Subcutaneous abdominal adipose tissue (tissue), 5 donors: ENCODE results near the gene WDR54.
A peak's percentile ranks its signal among the peaks of the same experiment; 100 is the strongest.
"Not testable (repeated sequence)": the region's sequence is repeated elsewhere in the genome, so short reads cannot be mapped to it uniquely, and the experiment has no call there.

Experiments
- H3K27ac ChIP-seq: one replicate; pipeline ENCODE4 v1.7.0; 2013; ENCODE audit warnings: low read depth, mild to moderate bottlenecking, inconsistent platforms, low read length, moderate library complexity
- H3K27me3 ChIP-seq, 5 donors: one replicate each; pipeline ENCODE4 v1.7.0; 2013; ENCODE audit warnings: low read length in 5 of 5, inconsistent platforms in 1 of 5; ENCODE audit not compliant: control insufficient read depth in 5 of 5, insufficient read depth in 4 of 5
- H3K36me3 ChIP-seq, 5 donors: one replicate each; pipeline ENCODE4 v1.7.0; 2013; ENCODE audit warnings: low read length in 5 of 5; ENCODE audit not compliant: control insufficient read depth in 5 of 5, insufficient read depth in 5 of 5
- H3K4me1 ChIP-seq, 5 donors: one replicate each; pipeline ENCODE4 v1.7.0; 2013; ENCODE audit warnings: low read length in 5 of 5, mild to moderate bottlenecking in 3 of 5, moderate library complexity in 1 of 5; ENCODE audit not compliant: control insufficient read depth in 5 of 5, insufficient read depth in 5 of 5
- H3K4me3 ChIP-seq, 5 donors: one replicate each; pipeline ENCODE4 v1.7.0; 2013; ENCODE audit warnings: low read length in 5 of 5, low read depth in 1 of 5
- H3K9ac ChIP-seq, 5 donors: one replicate each; pipeline ENCODE4 v1.7.0; 2013; ENCODE audit warnings: low read length in 5 of 5, mild to moderate bottlenecking in 4 of 5, moderate library complexity in 3 of 5
- H3K9me3 ChIP-seq, 5 donors: one replicate each; pipeline ENCODE4 v1.7.0; 2013; ENCODE audit warnings: low read length in 5 of 5; ENCODE audit not compliant: control insufficient read depth in 5 of 5
- donor health status: healthy.
- donor health status: healthy.
- donor health status: healthy.
- donor health status: healthy.
- donor health status: healthy.

WDR54 gene

GRCh38 chr2:74461187-74462053 is 39.9 kb downstream of the WDR54 start:
- Histone ChIP-seq H3K27ac (no peak overlapping the region), H3K4me1 (peaks cover 4 to 45% (median 38%) of the 10 kb centered on the region in 5 donors), H3K9ac (no peak overlapping the region), H3K36me3 (peaks cover 0 to 24% (median 21%) of the 10 kb centered on the region in 5 donors), H3K27me3 (no peaks in the 10 kb centered on the region), H3K9me3 (no peaks in the 10 kb centered on the region), H3K4me3 (no peak overlapping the region)

DNA sequence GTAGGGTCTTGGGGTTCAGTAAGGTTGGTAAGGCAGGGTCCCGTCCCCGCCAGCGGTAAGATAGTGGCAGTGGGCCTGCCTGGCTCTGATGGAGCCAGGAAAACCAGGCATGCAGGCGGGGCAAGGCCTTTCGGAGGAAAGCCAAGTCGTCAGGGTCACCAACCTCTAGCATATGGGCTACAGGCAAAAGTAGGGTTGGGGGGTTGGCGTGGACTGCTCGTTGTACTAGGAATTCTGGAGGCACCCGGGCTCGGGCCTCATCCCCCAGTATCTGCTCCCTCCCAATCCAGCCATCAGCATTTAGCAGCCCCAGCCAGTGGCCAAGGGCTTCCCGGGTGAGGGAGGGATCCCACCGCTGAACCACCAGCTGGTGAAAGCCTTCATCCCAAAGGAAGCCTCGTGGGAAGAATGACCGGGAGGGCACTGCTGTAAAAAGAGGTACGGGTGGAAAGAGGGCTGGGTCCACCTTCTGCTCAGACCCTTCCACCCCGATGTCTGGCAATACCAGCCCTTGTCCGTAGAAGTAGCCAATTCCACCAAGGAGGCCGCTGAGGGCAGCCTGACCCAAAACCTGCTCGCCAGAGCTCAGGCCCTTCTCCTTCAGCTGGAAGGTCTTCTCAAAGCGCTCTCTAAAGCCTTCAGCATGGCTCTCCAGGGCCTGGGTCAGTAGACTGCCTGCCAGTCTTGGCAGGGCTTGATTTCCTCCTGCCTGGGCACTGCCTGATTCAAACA is 40.7 kb downstream of the WDR54 start:
- Histone ChIP-seq H3K27ac (no peak overlapping the region), H3K4me3 (no peak overlapping the region), H3K4me1 (peaks cover 4 to 37% (median 30%) of the 10 kb centered on the region in 5 donors), H3K9me3 (no peaks in the 10 kb centered on the region), H3K9ac (no peak overlapping the region), H3K27me3 (no peaks in the 10 kb centered on the region), H3K36me3 (peaks cover 0 to 24% (median 21%) of the 10 kb centered on the region in 5 donors)

DNA sequence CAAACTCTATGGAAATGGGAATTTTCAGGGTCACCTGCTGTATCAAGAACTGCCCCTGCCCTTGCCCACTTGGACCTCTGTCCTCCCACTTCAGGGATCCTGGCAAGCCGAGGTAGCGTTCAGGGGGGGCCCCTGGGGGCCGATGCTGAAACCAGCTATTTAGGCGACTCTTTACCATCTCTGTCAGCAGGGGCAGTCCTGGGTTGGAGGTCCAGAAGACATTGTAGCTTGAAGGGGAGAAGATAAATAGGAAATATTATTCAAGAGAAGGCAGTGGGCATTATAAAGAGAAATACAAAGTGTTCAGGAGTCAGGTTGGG is 41.2 kb downstream of the WDR54 start:
- peaks cover 0 to 24% (median 21%) of the 10 kb centered on the region in 5 donors for H3K36me3 ChIP-seq
- H3K27me3 ChIP-seq: no peaks in the 10 kb centered on the region
- H3K4me3 ChIP-seq: no peak overlapping the region
- H3K9ac ChIP-seq: no peak overlapping the region
- no peak overlapping the region for H3K27ac ChIP-seq
- H3K9me3 ChIP-seq: no peaks in the 10 kb centered on the region
- H3K4me1 ChIP-seq: peaks cover 4 to 32% (median 26%) of the 10 kb centered on the region in 5 donors

- H3K4me3 ChIP-seq: peak overlapping the region; percentile 72 to 92 (median 84)
- peak overlapping the region; percentile 72 for H3K27ac ChIP-seq
- peaks cover 0 to 24% (median 21%) of the 10 kb centered on the region in 5 donors for H3K36me3 ChIP-seq
- no peaks in the 10 kb centered on the region for H3K9me3 ChIP-seq
- no peaks in the 10 kb centered on the region for H3K27me3 ChIP-seq
- H3K4me1 ChIP-seq: peaks cover 0 to 20% (median 16%) of the 10 kb centered on the region in 5 donors
- peak overlapping the region in 4 of 5 donors; percentile 89 to 95 (median 94) for H3K9ac ChIP-seq
Measured at GRCh38 chr2:74464406-74464805, 42.9 kb downstream of the WDR54 start.

DNA sequence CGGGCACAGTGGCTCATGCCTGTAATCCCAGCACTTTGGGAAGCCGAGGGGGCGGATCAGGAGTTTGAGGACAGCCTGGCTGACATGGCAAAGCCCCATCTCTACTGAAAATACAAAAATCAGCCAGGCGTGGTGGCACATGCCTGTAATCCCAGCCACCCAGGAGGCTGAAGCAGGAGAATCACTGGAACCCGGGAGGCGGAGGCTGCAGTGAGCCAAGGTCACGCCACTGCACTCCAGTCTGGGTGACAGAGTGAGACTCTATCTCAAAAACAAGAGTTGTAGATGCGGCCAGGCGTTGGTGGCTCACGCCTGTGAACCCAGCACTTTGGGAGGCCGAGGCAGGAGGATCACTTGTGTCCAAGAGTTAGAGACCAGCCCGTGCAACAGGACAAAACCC is 49.2 kb downstream of the WDR54 start:
- Histone ChIP-seq H3K36me3 (peaks cover 0 to 16% (median 14%) of the 10 kb centered on the region in 5 donors), H3K4me1 (peaks cover 2 to 27% (median 26%) of the 10 kb centered on the region in 5 donors)
- H3K27ac ChIP-seq, H3K9ac ChIP-seq, H3K9me3 ChIP-seq, H3K27me3 ChIP-seq, H3K4me3 ChIP-seq: not testable (repeated sequence)

GRCh38 chr2:74471332-74472065 is 50.0 kb downstream of the WDR54 start:
- peaks cover 0 to 19% (median 14%) of the 10 kb centered on the region in 5 donors for H3K36me3 ChIP-seq
- H3K9ac ChIP-seq: peak overlapping the region in 4 of 5 donors; percentile 83 to 92 (median 88)
- no peaks in the 10 kb centered on the region for H3K9me3 ChIP-seq
- H3K4me3 ChIP-seq: peak overlapping the region; percentile 86 to 98 (median 92)
- H3K27ac ChIP-seq: peak overlapping the region; percentile 93
- peaks cover 2 to 23% (median 22%) of the 10 kb centered on the region in 5 donors for H3K4me1 ChIP-seq
- no peaks in the 10 kb centered on the region for H3K27me3 ChIP-seq

GRCh38 chr2:74472086-74472944 is 50.8 kb downstream of the WDR54 start, which contains the start of gene MRPL53:
MRPL53 (minus strand) TSS chr2:74472680; CDS start chr2:74472660, 20 bp downstream.
- no peaks in the 10 kb centered on the region for H3K27me3 ChIP-seq
- peaks cover 2 to 28% (median 27%) of the 10 kb centered on the region in 5 donors for H3K4me1 ChIP-seq
- peak within 1 kb of the TSS; percentile 93 for H3K27ac ChIP-seq
- peak within 1 kb of the TSS; percentile 86 to 98 (median 92) for H3K4me3 ChIP-seq
- H3K9me3 ChIP-seq: no peaks in the 10 kb centered on the region
- peaks cover 0 to 24% (median 17%) of the 10 kb centered on the region in 5 donors for H3K36me3 ChIP-seq
- H3K9ac ChIP-seq: peak within 1 kb of the TSS; percentile 77 to 92 (median 84)

DNA sequence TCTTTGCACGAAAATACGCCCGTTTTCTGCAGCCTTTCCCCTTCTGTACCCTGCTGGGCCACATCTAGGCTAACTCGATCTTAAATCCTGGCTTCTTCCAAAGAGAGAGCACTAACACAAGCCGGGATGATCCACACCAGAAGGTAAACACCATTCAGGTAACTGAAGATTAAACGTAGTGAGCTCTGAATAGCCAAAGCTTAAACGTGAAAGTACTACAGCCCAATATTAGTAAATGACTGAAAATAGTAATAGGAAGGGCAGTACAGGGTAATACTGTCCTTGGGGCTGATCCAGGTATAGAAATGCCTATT is 51.4 kb downstream of the WDR54 start:
- Histone ChIP-seq H3K36me3 (peaks cover 0 to 29% (median 20%) of the 10 kb centered on the region in 5 donors), H3K9ac (peak overlapping the region; percentile 77 to 92 (median 84)), H3K27me3 (no peaks in the 10 kb centered on the region), H3K4me1 (peaks cover 2 to 29% (median 27%) of the 10 kb centered on the region in 5 donors), H3K9me3 (no peaks in the 10 kb centered on the region), H3K4me3 (peak overlapping the region; percentile 86 to 98 (median 92)), H3K27ac (peak overlapping the region; percentile 93)

DNA sequence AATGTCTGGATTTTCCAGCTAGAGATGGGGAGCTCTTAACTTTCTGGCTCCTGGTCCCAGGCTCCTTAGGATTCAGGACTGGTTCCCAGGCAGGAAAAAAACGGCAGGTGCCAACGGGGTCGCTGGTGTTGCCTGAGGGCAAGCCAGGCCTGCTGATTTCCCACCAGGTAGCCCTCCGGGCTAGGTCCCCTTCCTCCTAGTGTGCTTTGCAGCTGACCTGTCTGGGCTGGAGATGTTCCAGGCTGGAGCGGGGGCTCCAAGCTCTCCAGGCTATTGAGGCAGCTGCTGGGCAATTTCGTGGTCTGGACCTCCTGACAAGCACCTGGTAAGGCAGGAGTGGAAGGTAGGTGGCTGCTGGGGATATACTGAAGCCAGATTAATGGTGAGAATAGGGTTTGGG is 53.0 kb downstream of the WDR54 start:
- Histone ChIP-seq H3K36me3 (peaks cover 3 to 34% (median 22%) of the 10 kb centered on the region in 5 donors), H3K27me3 (no peaks in the 10 kb centered on the region), H3K4me3 (no peak overlapping the region), H3K27ac (no peak overlapping the region), H3K9me3 (no peaks in the 10 kb centered on the region), H3K4me1 (peaks cover 2 to 29% (median 27%) of the 10 kb centered on the region in 5 donors), H3K9ac (no peak overlapping the region)
